ENCODE data around the gene NDC1.
"Not testable (repeated sequence)": the region's sequence is repeated elsewhere in the genome, so short reads cannot be mapped to it uniquely, and the experiment has no call there.

Gene NDC1

GRCh38 chr1:53837924-53838653 lies at the start of gene NDC1:
Gene NDC1 (minus strand): TSS chr1:53838296. CDS start chr1:53838261, 35 bp downstream.
- H3K4me3 ChIP-seq (ENCODE audit: low read depth, low read length): peak within 1 kb of the TSS; percentile 84
- TF ChIP-seq, protein P1, sequence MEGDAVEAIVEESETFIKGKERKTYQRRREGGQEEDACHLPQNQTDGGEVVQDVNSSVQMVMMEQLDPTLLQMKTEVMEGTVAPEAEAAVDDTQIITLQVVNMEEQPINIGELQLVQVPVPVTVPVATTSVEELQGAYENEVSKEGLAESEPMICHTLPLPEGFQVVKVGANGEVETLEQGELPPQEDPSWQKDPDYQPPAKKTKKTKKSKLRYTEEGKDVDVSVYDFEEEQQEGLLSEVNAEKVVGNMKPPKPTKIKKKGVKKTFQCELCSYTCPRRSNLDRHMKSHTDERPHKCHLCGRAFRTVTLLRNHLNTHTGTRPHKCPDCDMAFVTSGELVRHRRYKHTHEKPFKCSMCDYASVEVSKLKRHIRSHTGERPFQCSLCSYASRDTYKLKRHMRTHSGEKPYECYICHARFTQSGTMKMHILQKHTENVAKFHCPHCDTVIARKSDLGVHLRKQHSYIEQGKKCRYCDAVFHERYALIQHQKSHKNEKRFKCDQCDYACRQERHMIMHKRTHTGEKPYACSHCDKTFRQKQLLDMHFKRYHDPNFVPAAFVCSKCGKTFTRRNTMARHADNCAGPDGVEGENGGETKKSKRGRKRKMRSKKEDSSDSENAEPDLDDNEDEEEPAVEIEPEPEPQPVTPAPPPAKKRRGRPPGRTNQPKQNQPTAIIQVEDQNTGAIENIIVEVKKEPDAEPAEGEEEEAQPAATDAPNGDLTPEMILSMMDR (conservative IDR thresholded peaks at IDR 0.05; ENCODE audit: low read depth, low read length): no peak
- DNase-seq (ENCODE audit: low read depth): peak; percentile 97

GRCh38 chr1:53883600-53883999 lies 45.5 kb upstream of the NDC1 start:
- DNase-seq (ENCODE audit: low read depth); H3K4me3 ChIP-seq (ENCODE audit: low read depth, low read length): not testable (repeated sequence)

DNA sequence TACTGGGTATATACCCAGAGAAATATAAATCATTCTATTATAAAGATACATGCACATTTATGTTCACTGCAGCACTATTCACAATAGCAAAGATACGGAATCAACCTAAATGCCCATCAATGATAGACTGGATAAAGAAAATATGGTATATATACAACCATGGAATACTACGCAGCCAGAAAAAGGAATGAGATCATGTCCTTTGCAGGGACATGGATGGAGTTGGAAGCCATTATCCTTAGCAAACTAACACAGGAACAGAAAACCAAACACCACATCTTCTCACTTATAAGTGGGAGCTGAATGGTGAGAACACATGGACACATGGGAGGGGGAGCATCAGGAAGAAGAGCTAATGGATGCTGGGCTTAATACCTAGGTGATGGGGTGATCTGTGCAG lies 43.8 kb upstream of the NDC1 start:
- not testable (repeated sequence) for DNase-seq (ENCODE audit: low read depth); H3K4me3 ChIP-seq (ENCODE audit: low read depth, low read length)

GRCh38 chr1:53878492-53879105 lies 40.5 kb upstream of the NDC1 start:
- peak; percentile 82 for DNase-seq (ENCODE audit: low read depth)
- TF ChIP-seq, protein P1 (conservative IDR thresholded peaks at IDR 0.05; ENCODE audit: low read depth, low read length): peak; percentile 68
- no peak overlapping the region for H3K4me3 ChIP-seq (ENCODE audit: low read depth, low read length)

DNA sequence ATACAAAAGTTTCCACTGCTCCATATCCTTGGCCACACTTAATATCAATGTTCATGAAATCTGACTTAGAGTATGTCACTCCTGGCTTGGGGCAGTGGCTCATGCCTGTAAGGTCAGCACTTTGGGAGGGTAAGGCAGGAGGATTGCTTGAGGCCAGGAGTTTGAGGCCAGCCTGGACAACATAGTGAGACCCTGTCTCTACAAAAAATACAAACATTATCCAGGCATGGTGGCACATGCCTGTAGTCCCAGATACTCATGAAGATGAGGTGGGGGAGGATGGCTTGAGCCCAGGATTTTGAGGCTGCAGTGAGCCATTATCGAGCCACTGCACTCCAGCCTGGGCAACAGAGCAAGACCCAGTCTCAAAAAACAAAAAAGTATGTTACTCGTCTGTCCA lies 37.1 kb upstream of the NDC1 start:
- DNase-seq (ENCODE audit: low read depth); H3K4me3 ChIP-seq (ENCODE audit: low read depth, low read length): not testable (repeated sequence)

- DNase-seq (ENCODE audit: low read depth): no peak
- TF ChIP-seq, protein P1 (conservative IDR thresholded peaks at IDR 0.05; ENCODE audit: low read depth, low read length): no peak
- no peak overlapping the region for H3K4me3 ChIP-seq (ENCODE audit: low read depth, low read length)
Observed at GRCh38 chr1:53871773-53872484, 33.8 kb upstream of the NDC1 start.

DNA sequence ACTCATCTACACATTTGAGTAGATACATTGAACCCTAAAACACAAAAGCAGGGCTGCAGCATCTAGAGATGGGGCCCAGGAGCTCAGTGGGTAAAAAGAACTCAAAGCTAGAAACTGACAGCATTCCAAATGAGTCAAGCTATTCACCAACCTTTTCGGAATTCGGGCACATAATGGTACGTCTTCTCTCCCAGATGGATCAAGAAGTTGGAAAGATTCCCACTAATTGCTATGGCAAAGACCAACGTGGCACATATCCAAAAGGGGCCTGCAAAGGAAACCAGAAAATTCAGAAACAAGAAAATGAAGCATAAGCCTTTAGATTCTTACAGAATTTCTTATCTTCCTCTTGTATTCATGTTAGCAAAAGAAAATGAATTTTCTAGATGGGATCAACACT lies 33.1 kb upstream of the NDC1 start:
- TF ChIP-seq, protein P1 (conservative IDR thresholded peaks at IDR 0.05; ENCODE audit: low read depth, low read length): no peak
- no peak for DNase-seq (ENCODE audit: low read depth)
- H3K4me3 ChIP-seq (ENCODE audit: low read depth, low read length): no peak overlapping the region

DNA sequence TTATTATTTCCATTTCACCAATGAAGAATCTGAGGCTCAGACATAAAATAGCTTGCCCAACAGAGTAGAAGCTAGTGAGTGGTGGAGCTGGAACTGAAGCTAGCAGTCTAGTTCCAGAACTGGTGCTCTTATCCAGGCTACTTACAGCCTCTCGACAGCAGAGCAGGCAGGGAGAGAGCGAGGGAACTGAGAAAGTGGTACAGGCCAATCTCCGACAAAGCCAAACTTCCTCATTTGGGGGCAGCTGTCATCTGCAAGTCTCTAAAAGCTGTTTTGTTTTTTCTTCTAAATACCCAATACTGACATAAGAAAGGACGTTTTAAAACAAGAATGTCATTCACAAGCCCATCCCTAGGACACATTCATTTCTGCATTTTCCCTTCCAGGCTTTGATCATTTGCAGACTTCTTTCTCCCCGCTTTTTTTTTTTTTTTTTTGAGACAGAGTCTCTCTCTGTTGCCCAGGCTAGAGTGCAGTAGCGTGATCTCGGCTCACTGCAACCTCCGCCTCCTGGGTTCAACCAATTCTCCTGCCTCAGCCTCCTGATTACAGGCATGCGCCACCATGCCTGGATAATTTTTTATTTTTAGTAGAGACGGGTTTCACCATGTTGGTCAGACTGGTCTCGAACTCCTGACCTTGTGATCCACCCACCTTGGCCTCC lies 31.5 kb upstream of the NDC1 start:
- H3K4me3 ChIP-seq (ENCODE audit: low read depth, low read length): no peak overlapping the region
- TF ChIP-seq, protein P1 (conservative IDR thresholded peaks at IDR 0.05; ENCODE audit: low read depth, low read length): no peak
- DNase-seq (ENCODE audit: low read depth): no peak

Measured in choroid plexus epithelial cell (primary cell).